Measurements from ENCODE around the gene SUPT4H1. TPM values are rescaled to one million over a fixed set of nuclear protein-coding genes. Genes with fewer than 3 reads are reported as not detected.

The SUPT4H1 gene
- total RNA-seq, 3 donors from 2014 or later (not counting 1 experiment from before 2014, with no cell fraction given), result 55.9 to 68.3 (median 68.1) TPM

DNA sequence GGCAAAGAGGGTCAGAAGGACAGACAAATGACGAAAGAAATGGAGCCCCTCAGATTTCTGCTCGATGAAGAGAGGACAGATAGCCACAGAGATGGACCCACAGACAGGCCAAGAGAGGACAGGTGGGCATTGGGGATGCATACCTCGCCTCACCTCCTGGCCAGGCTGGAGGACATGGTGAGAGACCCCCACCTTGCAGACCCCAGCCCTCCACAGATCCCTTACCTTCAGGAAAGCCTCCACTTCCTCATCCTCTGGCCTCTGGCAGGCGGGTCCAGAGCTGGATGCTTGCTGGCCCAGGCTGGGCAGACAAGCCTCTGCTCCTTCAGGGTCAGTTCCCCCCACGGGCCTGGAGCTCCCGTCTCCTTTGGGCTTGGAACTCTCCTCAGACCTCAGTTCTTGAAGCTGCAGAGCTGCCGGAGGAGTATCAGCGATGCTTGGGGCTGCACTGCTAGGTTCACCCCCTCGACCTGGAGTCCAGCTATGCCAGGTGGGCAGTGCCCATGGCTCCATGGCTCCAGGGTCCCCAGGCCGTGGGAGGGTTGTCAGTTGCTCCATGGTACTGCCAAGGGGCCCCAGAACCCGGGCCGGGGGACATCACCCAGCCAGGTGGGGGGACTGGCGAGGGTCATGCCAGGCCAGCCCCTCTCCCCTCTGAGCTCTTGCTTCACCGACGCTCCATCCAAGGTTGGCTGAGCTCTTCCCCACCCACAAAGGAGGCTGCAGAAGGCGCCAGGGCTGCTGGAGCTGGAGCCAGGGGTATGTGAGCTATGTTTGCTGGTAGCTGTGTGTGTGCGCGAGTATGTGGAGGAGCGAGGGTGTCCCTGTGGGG lies 24.4 kb downstream of the SUPT4H1 start:
- intact Hi-C loops (cut with micrococcal nuclease), result loop anchor here (2.0 kb wide), 2 partner anchors 23 to 25 kb away; partner anchors contain the start of gene SUPT4H1
- Histone ChIP-seq H3K27ac (ENCODE audit: low read length) (peak overlapping the region; percentile 84), H3K27me3 (ENCODE audit: control insufficient read depth, insufficient read depth, low read length) (no peaks in the 10 kb centered on the region), H3K4me3 (ENCODE audit: low read length) (peak overlapping the region; percentile 94), H3K4me1 (ENCODE audit: control insufficient read depth, insufficient read depth, low read length) (peaks cover 68% of the 10 kb centered on the region), H3K9me3 (ENCODE audit: control insufficient read depth, insufficient read depth, low read length) (no peaks in the 10 kb centered on the region), H3K36me3 (ENCODE audit: control insufficient read depth, insufficient read depth, low read length) (peaks cover 33% of the 10 kb centered on the region)
- TF ChIP-seq, protein P1, sequence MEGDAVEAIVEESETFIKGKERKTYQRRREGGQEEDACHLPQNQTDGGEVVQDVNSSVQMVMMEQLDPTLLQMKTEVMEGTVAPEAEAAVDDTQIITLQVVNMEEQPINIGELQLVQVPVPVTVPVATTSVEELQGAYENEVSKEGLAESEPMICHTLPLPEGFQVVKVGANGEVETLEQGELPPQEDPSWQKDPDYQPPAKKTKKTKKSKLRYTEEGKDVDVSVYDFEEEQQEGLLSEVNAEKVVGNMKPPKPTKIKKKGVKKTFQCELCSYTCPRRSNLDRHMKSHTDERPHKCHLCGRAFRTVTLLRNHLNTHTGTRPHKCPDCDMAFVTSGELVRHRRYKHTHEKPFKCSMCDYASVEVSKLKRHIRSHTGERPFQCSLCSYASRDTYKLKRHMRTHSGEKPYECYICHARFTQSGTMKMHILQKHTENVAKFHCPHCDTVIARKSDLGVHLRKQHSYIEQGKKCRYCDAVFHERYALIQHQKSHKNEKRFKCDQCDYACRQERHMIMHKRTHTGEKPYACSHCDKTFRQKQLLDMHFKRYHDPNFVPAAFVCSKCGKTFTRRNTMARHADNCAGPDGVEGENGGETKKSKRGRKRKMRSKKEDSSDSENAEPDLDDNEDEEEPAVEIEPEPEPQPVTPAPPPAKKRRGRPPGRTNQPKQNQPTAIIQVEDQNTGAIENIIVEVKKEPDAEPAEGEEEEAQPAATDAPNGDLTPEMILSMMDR (IDR thresholded peaks at IDR 0.05), result no peak
- H3K27me3 Mint-ChIP-seq (ENCODE audit: low read depth in 2 of 2), result no peaks in the 10 kb centered on the region
- H3K27ac Mint-ChIP-seq, result peak overlapping the region; percentile 87 to 93
- 27% methylated on average over 19 of the region's 19 CpGs for WGBS (ENCODE audit: insufficient coverage)
- H3K9me3 Mint-ChIP-seq, result no peaks in the 10 kb centered on the region
- peaks cover 57 to 73% of the 10 kb centered on the region in 2 donors for H3K4me1 Mint-ChIP-seq
- peak overlapping the region; percentile 90 for H3K4me3 Mint-ChIP-seq
- ATAC-seq (peak in 1 of 3 donors; percentile 0), DNase-seq (peak in 1 of 2 donors; percentile 29)
- peaks cover 7% of the 10 kb centered on the region for H3K36me3 Mint-ChIP-seq

DNA sequence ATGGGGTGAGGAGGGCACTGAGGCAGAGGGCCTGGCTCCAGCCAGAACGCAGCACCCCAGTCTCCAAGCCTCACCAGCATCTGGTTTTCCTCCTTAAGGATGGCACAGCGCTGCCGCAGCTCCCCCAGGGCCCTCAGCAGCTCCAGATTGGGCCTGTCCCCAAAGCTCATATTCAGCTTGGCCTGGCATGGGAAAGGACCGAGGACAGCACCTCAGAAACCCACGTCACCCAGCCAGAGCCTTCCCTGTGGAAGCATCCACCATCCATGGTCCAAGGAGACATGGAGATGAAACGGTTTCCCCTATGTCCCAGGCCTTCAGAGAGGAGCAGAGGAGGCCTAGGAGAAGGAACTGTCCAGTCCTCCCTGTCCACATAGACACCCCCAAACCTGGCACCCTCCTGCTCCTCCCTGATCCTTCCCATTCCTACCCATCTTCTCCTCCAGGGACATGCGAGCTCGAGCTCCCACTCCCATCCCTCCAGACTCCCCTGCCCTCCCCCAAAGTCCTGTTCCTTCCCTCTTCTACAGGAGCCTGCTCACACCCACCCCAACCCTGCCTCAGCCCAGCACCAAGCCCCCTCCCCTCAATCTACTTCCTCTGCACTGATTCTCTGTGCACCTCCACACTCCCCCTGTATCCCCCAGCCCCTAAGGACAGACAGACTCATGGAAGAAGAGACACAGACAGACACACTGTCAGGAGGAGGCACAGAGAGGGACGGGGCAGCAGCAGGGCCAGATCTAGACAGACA lies 25.2 kb downstream of the SUPT4H1 start:
- H3K36me3 Mint-ChIP-seq, result peaks cover 7% of the 10 kb centered on the region

DNA sequence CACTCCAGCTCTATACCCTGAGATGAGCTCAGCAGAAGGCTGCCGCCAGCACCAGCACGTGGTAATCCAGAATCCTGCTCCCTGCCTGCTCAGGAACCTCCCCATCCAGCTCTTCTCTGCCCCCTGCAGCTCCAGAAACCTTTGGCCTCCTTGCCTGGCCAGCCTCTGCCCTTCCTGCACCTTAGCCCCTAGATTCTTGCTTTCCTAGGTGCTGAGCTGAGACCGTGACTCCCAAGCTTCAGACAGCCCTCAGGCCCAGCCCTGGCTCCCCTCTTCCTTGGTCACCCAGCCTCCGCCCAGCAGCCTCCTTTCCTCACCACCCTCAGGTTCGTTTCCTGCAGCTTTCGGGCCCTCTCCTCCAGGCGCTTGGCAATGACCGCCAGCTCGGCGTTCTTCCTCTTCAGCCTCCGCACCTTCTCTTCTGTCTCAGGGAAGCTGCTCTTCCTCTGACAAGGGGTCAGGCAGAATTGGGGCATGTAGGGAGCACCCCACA lies 26.0 kb downstream of the SUPT4H1 start:
- ATAC-seq, result no peak
- H3K27me3 Mint-ChIP-seq (ENCODE audit: low read depth in 2 of 2), result no peaks in the 10 kb centered on the region
- no peaks in the 10 kb centered on the region for H3K27me3 ChIP-seq (ENCODE audit: control insufficient read depth, insufficient read depth, low read length)
- H3K9me3 ChIP-seq (ENCODE audit: control insufficient read depth, insufficient read depth, low read length), result no peaks in the 10 kb centered on the region
- peaks cover 8% of the 10 kb centered on the region for H3K36me3 Mint-ChIP-seq
- H3K9me3 Mint-ChIP-seq, result no peaks in the 10 kb centered on the region
- peak overlapping the region; percentile 90 for H3K4me3 Mint-ChIP-seq
- peaks cover 70% of the 10 kb centered on the region for H3K4me1 ChIP-seq (ENCODE audit: control insufficient read depth, insufficient read depth, low read length)
- peak overlapping the region; percentile 94 for H3K4me3 ChIP-seq (ENCODE audit: low read length)
- peak overlapping the region; percentile 87 to 93 for H3K27ac Mint-ChIP-seq
- intact Hi-C loops (cut with micrococcal nuclease), result no loop called here
- TF ChIP-seq, protein P1 (IDR thresholded peaks at IDR 0.05), result no peak
- peak in 1 of 2 donors; percentile 19 for DNase-seq
- H3K36me3 ChIP-seq (ENCODE audit: control insufficient read depth, insufficient read depth, low read length), result peaks cover 36% of the 10 kb centered on the region
- H3K4me1 Mint-ChIP-seq, result peaks cover 65 to 71% of the 10 kb centered on the region in 2 donors
- WGBS (ENCODE audit: insufficient coverage), result 39% methylated on average over 11 of the region's 11 CpGs
- peak overlapping the region; percentile 3 for H3K27ac ChIP-seq (ENCODE audit: low read length)

More for the DNA sequence above, 25.2 kb downstream of the SUPT4H1 start:
- DNase-seq, result peak in 1 of 2 donors; percentile 21
- intact Hi-C loops (cut with micrococcal nuclease), result no loop called here
- peaks cover 70% of the 10 kb centered on the region for H3K4me1 ChIP-seq (ENCODE audit: control insufficient read depth, insufficient read depth, low read length)
- Mint-ChIP-seq H3K9me3 (no peaks in the 10 kb centered on the region), H3K4me3 (peak overlapping the region; percentile 90), H3K27me3 (ENCODE audit: low read depth in 2 of 2) (no peaks in the 10 kb centered on the region), H3K4me1 (peaks cover 63 to 75% of the 10 kb centered on the region in 2 donors), H3K27ac (peak overlapping the region; percentile 87 to 93)
- 75% methylated on average over 9 of the region's 9 CpGs for WGBS (ENCODE audit: insufficient coverage)
- peak overlapping the region; percentile 94 for H3K4me3 ChIP-seq (ENCODE audit: low read length)
- no peaks in the 10 kb centered on the region for H3K9me3 ChIP-seq (ENCODE audit: control insufficient read depth, insufficient read depth, low read length)
- peak overlapping the region; percentile 84 for H3K27ac ChIP-seq (ENCODE audit: low read length)
- peaks cover 39% of the 10 kb centered on the region for H3K36me3 ChIP-seq (ENCODE audit: control insufficient read depth, insufficient read depth, low read length)
- TF ChIP-seq, protein P1 (IDR thresholded peaks at IDR 0.05), result no peak
- no peak for ATAC-seq
- no peaks in the 10 kb centered on the region for H3K27me3 ChIP-seq (ENCODE audit: control insufficient read depth, insufficient read depth, low read length)
